ENCODE measurements around the gene STXBP2.
A peak's percentile ranks its signal among the peaks of the same experiment; 100 is the strongest.

The STXBP2 gene

GRCh38 chr19:7636691-7637373 lies at the start of gene STXBP2:
TSS of gene STXBP2 (plus strand) at chr19:7637110. CDS start at chr19:7637150, 40 bp downstream.
- peak; percentile 93 for DNase-seq

GRCh38 chr19:7589822-7590221 lies 47.1 kb upstream of the STXBP2 start:
- DNase-seq: no peak

- no peak for DNase-seq
These were observed 46.7 kb upstream of the STXBP2 start for GRCh38 chr19:7590256-7590655.

- DNase-seq: peak; percentile 53
These were observed 41.3 kb upstream of the STXBP2 start, which contains the start of gene CAMSAP3 for GRCh38 chr19:7595466-7596133. TSS of gene CAMSAP3 (plus strand) at chr19:7595863. CDS start at chr19:7596003, 140 bp downstream.

- no peak for DNase-seq
These were observed 40.5 kb upstream of the STXBP2 start for GRCh38 chr19:7596211-7596937.

- no peak for DNase-seq
These were observed 39.2 kb upstream of the STXBP2 start for GRCh38 chr19:7597689-7598088.

- DNase-seq: no peak
These were observed 38.7 kb upstream of the STXBP2 start for GRCh38 chr19:7598180-7598579.

GRCh38 chr19:7600721-7601120 lies 36.2 kb upstream of the STXBP2 start:
- no peak for DNase-seq

GRCh38 chr19:7602240-7602934 lies 34.5 kb upstream of the STXBP2 start:
- DNase-seq: no peak

GRCh38 chr19:7602935-7603497 lies 33.9 kb upstream of the STXBP2 start:
- DNase-seq: no peak

- no peak for DNase-seq
These were observed 33.0 kb upstream of the STXBP2 start for GRCh38 chr19:7603919-7604318.

GRCh38 chr19:7605490-7606222 lies 31.3 kb upstream of the STXBP2 start:
- peak; percentile 69 for DNase-seq

- DNase-seq: no peak
These were observed 30.6 kb upstream of the STXBP2 start for GRCh38 chr19:7606289-7606688.

- DNase-seq: no peak
These were observed 29.6 kb upstream of the STXBP2 start for GRCh38 chr19:7607212-7607873.

GRCh38 chr19:7607874-7608560 lies 28.9 kb upstream of the STXBP2 start:
- no peak for DNase-seq

GRCh38 chr19:7610491-7611240 lies 26.2 kb upstream of the STXBP2 start:
- no peak for DNase-seq

- DNase-seq: no peak
These were observed 25.2 kb upstream of the STXBP2 start for GRCh38 chr19:7611541-7612279.

GRCh38 chr19:7612282-7613274 lies 24.3 kb upstream of the STXBP2 start:
- no peak for DNase-seq
